Esophagus muscularis mucosa (tissue), 4 donors: ENCODE data around the gene BRMS1L. TPM values are rescaled to one million over a fixed set of nuclear protein-coding genes. Genes with fewer than 3 reads are reported as not detected.

Experiments
- DNase-seq: peaks from one replicate; pipeline ENCODE4 v3.0.0-alpha.2; 2017; ENCODE audit errors: extremely low spot score
- H3K27ac ChIP-seq, 4 donors: fragments of 200-600 bp; sonication (generic); replicated peaks in 1 of 4; 1 replicate in 3 of 4; 2 replicates in 1 of 4; pipeline ENCODE4 v1.5.1; 2016 to 2019; ENCODE audit warnings: mild to moderate bottlenecking in 1 of 4
- H3K27me3 ChIP-seq, 4 donors: fragments of 200-600 bp; sonication (generic); one replicate each; pipeline versions ENCODE4 v1.5.1 to v1.6.0; 2016 to 2019
- H3K36me3 ChIP-seq, 4 donors: fragments of 200-600 bp; sonication (generic); one replicate each; pipeline ENCODE4 v1.5.1; 2016 to 2019
- H3K4me1 ChIP-seq, 4 donors: fragments of 200-600 bp; sonication (generic); one replicate each; pipeline ENCODE4 v1.5.1; 2016 to 2019
- H3K4me3 ChIP-seq, 4 donors: fragments of 200-600 bp; sonication (generic); 1 replicate in 2 of 4; 2 replicates in 2 of 4; pipeline ENCODE4 v1.5.1; 2016 to 2019; ENCODE audit warnings: mild to moderate bottlenecking in 4 of 4, moderate library complexity in 1 of 4
- H3K9me3 ChIP-seq, 4 donors: fragments of 200-600 bp; sonication (generic); 1 replicate in 3 of 4; 2 replicates in 1 of 4; pipeline ENCODE4 v1.5.1; 2016 to 2019
- CTCF ChIP-seq, 3 experiments: fragments of 200-600 bp in 2 of 3; fragments of 450-650 bp in 1 of 3; sonication (generic) in 2 of 3; IDR thresholded peaks; one replicate each; pipeline ENCODE4 v1.5.1; 2017 to 2019; ENCODE audit warnings: antibody characterized with exemption in 3 of 3, mild to moderate bottlenecking in 2 of 3, moderate library complexity in 1 of 3
- EP300 ChIP-seq: sonication (generic); formaldehyde crosslinking; IDR thresholded peaks from one replicate; pipeline ENCODE4 v1.6.1; 2017; ENCODE audit warnings: antibody characterized with exemption
- POLR2A ChIP-seq: fragments of 450-650 bp; IDR thresholded peaks from one replicate; pipeline ENCODE4 v1.6.1; 2017; ENCODE audit warnings: antibody characterized with exemption, moderate library complexity, mild to moderate bottlenecking, low read depth
- POLR2AphosphoS5 ChIP-seq, 2 donors: sonication (generic); formaldehyde crosslinking; IDR thresholded peaks; one replicate each; pipeline ENCODE4 v1.6.1; 2017; ENCODE audit warnings: antibody characterized with exemption in 2 of 2
- WGBS: methylation state at CpG from one replicate; pipeline ENCODE4 v1.1.5; 2018; 5-methylcytosine and 5-hydroxymethylcytosine counted together
- intact Hi-C: fragments of 100-400 bp; cut with DNase I; formaldehyde crosslinking; loops from one replicate; pipeline ENCODE4 v1.15.1; 2023
- total RNA-seq, 4 donors: library from RNA; depleted of rRNA; stranded (reverse); fragments of >200 nt; gene quantifications; one replicate each; pipeline versions ENCODE4 v1.1.0 to v1.2.1, GENCODE V29; 2016

Gene BRMS1L
- total RNA-seq, 4 donors from 2014 or later: 5.0 to 8.0 (median 6.9) TPM

DNA sequence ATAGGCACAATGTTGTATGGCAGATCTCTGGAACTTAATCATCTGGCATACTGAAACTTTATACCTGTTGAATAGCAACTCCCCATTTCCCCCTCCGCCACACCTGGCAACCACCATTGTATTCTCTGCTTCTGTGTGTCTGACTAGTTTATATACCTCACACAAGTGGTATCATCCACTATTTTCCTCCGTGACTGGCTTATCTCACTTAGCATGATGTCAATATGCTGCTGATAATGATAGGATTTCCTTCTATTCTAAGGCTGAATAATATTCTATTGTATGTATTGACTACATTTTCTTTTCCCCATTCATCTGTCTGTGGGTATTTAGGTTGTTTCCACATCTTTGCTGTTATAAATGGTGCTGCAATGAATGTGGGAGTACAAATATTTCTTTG is 21.5 kb downstream of the BRMS1L start:
- peaks cover 14 to 49% (median 34%) of the 10 kb centered on the region in 4 donors for H3K36me3 ChIP-seq
- H3K4me1 ChIP-seq: no peaks in the 10 kb centered on the region
- TF ChIP-seq CTCF (IDR thresholded peaks at IDR 0.05) (no peak), POLR2A (no peak), POLR2AphosphoS5 (IDR thresholded peaks at IDR 0.05) (no peak), EP300 (no peak)
- H3K27me3 ChIP-seq: no peaks in the 10 kb centered on the region
- H3K27ac ChIP-seq: no peak overlapping the region
- H3K4me3 ChIP-seq: no peak overlapping the region
- DNase-seq: no peak
- 86% methylated on average over 2 of the region's 2 CpGs for WGBS
- intact Hi-C loops: no loop called here
- H3K9me3 ChIP-seq: peaks cover 0 to 4% (median under 1%) of the 10 kb centered on the region in 4 donors

DNA sequence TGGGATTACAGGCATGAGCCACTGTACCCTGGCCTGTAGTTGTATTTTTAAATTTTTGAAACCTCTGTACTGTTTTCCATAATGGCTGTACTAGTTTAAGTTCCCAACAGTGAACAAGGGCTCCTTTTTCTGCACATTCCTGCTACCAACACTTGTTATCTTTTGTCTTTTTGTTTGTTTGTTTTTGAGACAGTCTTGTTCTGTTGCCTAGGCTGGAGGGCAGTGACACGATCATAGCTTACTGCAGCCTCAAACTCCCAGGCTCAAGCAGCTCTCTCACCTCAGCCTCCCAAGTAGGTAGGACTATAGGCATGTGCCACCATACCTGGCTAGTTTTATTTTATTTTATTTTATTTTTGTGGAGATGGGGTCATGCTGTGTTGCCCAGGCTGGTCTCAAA is 23.0 kb downstream of the BRMS1L start:
- intact Hi-C loops: no loop called here

DNA sequence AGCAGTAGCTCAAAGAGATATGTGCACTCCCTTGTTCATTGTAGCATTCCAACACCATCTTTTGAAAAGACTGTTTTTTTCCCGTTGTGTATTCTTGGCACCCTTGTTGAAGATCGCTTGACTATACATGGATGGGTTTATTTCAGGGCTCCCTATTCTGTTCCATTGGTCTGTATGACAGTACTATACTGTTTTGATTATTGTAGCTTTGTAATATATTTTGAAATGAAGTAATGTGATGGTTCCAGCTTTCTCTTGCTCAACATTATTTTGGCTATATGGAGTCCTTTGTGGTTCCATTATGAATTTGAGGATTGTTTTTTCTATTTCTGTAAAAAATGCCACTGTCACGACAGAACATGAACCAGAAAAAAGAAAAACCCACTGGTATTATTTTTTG is 25.7 kb downstream of the BRMS1L start:
- intact Hi-C loops: no loop called here
- TF ChIP-seq POLR2A: no peak
- TF ChIP-seq POLR2AphosphoS5 (IDR thresholded peaks at IDR 0.05): no peak
- no peak for TF ChIP-seq EP300
- no peak for TF ChIP-seq CTCF (IDR thresholded peaks at IDR 0.05)
- Histone ChIP-seq H3K9me3 (no peaks in the 10 kb centered on the region), H3K4me3 (no peak overlapping the region), H3K27me3 (no peaks in the 10 kb centered on the region), H3K4me1 (no peaks in the 10 kb centered on the region), H3K36me3 (peaks cover 0 to 12% (median 6%) of the 10 kb centered on the region in 4 donors), H3K27ac (no peak overlapping the region)
- WGBS: 85% methylated on average over 3 of the region's 3 CpGs
- DNase-seq: no peak

More for the DNA sequence above, 23.0 kb downstream of the BRMS1L start:
- Histone ChIP-seq H3K4me1 (no peaks in the 10 kb centered on the region), H3K27me3 (no peaks in the 10 kb centered on the region), H3K27ac (no peak overlapping the region), H3K36me3 (peaks cover 7 to 34% (median 19%) of the 10 kb centered on the region in 4 donors), H3K4me3 (no peak overlapping the region), H3K9me3 (no peaks in the 10 kb centered on the region)
- no peak for DNase-seq
- TF ChIP-seq EP300: no peak
- no peak for TF ChIP-seq POLR2AphosphoS5 (IDR thresholded peaks at IDR 0.05)
- no peak for TF ChIP-seq POLR2A
- TF ChIP-seq CTCF (IDR thresholded peaks at IDR 0.05): no peak
- WGBS: 82% methylated on average over 1 of the region's 1 CpG

DNA sequence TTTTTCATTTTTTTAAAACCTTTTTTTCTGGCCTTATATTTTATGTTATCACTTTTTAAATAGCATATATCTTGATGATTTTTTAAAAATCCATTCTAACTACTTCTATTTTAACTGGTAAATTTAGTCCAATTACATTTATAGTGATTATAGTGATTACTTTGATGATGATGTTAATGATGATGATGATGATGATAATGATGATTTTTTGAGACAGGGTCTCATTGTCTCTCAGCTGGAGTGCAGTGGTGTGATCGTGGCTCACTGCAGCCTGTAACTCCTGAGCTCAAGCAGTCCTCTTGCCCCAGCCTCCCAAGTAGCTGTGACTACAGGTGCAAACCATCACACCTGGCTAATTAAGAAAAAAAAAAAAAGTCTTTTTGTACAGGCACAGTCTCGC is 27.1 kb downstream of the BRMS1L start:
- H3K36me3 ChIP-seq: peaks cover 0 to 8% (median 6%) of the 10 kb centered on the region in 4 donors
- no peak overlapping the region for H3K27ac ChIP-seq
- H3K4me1 ChIP-seq: no peaks in the 10 kb centered on the region
- H3K27me3 ChIP-seq: no peaks in the 10 kb centered on the region
- no peaks in the 10 kb centered on the region for H3K9me3 ChIP-seq
- WGBS: 100% methylated on average over 2 of the region's 2 CpGs
- intact Hi-C loops: no loop called here
- DNase-seq: no peak
- H3K4me3 ChIP-seq: no peak overlapping the region
- no peak for TF ChIP-seq CTCF (IDR thresholded peaks at IDR 0.05)
- no peak for TF ChIP-seq POLR2A
- no peak for TF ChIP-seq EP300
- TF ChIP-seq POLR2AphosphoS5 (IDR thresholded peaks at IDR 0.05): no peak

DNA sequence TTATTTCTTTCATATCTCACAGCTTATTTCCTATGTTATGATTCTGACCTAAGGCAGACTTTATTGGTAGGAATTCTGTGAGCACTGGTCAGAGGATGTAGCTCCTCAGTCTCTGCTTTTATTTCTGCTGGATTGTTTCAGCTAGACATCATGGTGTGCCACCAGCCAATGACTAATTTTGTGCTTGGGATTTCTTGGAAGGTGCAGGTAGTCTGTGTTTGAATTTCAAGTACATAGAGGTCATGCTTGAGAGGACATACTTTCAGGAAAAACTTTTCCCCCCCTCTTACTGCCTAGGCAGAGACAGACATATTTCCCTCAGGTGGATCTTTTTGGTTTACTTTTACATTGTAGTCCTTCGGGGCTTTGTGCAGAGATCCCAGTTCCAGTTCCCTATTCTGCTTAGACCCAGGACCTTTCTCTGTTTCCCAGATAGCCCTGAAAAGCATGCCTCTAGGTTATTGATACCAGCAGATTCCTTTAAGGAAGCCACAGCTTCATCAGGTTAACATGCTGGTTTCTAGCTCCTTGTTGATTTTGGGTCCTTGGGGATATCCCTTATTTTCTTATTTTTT is 28.6 kb downstream of the BRMS1L start:
- TF ChIP-seq POLR2AphosphoS5 (IDR thresholded peaks at IDR 0.05) (no peak), CTCF (IDR thresholded peaks at IDR 0.05) (no peak), EP300 (no peak), POLR2A (no peak)
- no peak overlapping the region for H3K27ac ChIP-seq
- intact Hi-C loops: no loop called here
- no peak overlapping the region for H3K4me3 ChIP-seq
- H3K27me3 ChIP-seq: no peaks in the 10 kb centered on the region
- WGBS: 67% methylated on average over 1 of the region's 1 CpG
- peaks cover 5 to 17% (median 7%) of the 10 kb centered on the region in 4 donors for H3K36me3 ChIP-seq
- DNase-seq: no peak
- H3K9me3 ChIP-seq: no peaks in the 10 kb centered on the region
- H3K4me1 ChIP-seq: no peaks in the 10 kb centered on the region
